Mammary epithelial cell (primary cell): ENCODE results near the gene SYNPO.

ENCODE experiments used
- CTCF ChIP-seq, 2 donors: IDR thresholded peaks in 1 of 2; conservative IDR thresholded peaks in 1 of 2; 2 replicates each; pipeline ENCODE4 v1.5.1; 2011 to 2012; ENCODE audit warnings: inconsistent platforms in 2 of 2, low read length in 2 of 2, mild to moderate bottlenecking in 2 of 2, control low read depth in 1 of 2, low read depth in 1 of 2; ENCODE audit not compliant: insufficient read depth in 1 of 2; ENCODE audit errors: extremely low read depth in 1 of 2
- EZH2 ChIP-seq: IDR thresholded peaks from 2 replicates; pipeline ENCODE4 v1.6.1; 2012; ENCODE audit warnings: low read length, inconsistent platforms, borderline replicate concordance

GRCh38 chr5:150627731-150628545 is 12.5 kb upstream of the SYNPO start:
- no peak for TF ChIP-seq CTCF (conservative IDR thresholded peaks at IDR 0.05 in 1 of 2, IDR thresholded peaks at IDR 0.05 in 1 of 2; ENCODE audit: extremely low read depth in 1 of 2, insufficient read depth in 1 of 2, low read depth in 1 of 2, low read length in 2 of 2)
- TF ChIP-seq EZH2 = no peak
